ENCODE results near the gene ANAPC10.
"Not testable (repeated sequence)": the region's sequence is repeated elsewhere in the genome, so short reads cannot be mapped to it uniquely, and the experiment has no call there.

Gene ANAPC10

DNA sequence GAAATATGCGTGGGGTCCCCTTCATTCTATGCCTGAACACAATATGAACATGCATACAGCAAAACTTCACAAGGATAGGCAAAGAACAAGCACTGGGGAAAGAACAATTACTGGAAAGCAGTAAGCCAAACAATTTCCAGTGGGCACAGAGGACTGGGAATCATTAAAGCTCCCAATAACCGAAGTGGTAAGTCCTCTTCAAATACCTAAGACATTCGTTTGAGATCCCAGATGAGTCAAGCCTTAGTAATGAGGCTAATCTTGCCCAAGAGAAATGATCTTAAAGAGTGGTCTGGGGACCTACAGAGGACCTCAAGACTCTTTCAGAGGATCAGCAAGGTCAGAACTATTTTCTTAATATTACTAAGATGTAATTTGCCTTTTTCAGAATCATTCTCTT, 28.6 kb downstream of the ANAPC10 start:
- no peak for DNase-seq

DNA sequence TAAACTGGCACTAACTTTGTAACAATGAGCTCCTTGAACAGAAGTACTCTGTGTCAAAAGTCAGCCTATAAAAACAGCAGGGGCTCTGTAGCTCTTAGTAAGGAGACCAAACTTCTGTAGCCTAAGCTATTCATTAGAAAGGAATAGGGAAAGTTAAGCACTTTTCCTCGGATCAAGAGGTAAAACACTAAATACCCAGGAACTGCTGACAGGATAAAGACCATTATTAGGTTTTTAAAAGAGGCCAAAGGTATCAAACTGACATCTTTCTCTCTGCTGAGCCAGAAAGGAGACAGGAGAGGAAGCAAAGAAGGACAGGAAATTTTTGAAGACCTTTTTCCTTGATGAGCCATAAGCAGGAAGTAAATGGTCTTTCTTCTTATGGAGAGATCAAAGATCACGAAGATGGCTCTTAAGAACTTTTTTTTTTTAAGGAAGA, 31.9 kb downstream of the ANAPC10 start:
- no peak for DNase-seq

DNA sequence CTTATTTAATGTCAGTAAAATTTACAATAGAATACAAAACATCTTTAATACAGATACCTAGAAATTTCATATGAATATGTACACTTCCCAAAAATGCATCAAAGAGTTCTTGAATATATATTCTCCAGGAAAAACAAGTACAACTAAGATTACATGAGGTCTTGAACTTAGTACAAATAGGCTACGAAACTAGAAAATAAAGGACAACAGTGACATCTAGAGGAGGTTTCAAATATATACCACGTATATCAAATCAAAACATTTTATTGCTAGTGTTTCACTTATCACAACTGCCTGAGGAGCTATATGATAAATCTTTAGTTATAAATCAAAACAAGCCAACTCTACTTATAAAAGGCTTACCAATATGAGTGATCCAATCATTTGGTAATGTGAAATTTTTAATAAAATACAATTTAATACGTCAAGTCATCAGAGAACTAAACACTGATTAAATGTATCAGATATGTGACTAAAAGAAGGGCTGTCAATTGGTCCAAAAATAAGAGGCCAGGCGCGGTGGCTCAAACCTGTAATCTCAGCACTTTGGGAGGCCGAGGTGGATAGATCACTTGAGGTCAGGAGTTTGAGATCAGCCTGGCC, 36.6 kb downstream of the ANAPC10 start:
- peak; percentile 14 for DNase-seq

DNA sequence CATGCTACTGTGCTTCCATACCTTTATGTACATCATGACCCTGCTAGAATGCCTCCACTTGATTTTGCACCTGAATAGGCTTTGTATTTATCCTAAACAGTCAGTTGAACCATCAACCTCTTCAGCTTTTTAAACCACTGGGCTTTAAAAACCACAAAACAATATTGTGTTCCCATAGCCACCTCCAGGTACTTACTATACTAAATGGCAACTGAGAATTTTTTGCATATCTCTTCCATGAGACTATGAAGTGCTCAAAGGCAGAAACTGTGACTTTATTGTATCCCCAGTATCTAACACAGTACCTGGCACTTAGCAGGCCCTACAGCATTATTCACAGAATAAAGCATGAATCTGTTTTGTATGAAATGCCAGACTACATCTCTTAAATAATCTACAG, 39.7 kb downstream of the ANAPC10 start:
- DNase-seq, result no peak

DNA sequence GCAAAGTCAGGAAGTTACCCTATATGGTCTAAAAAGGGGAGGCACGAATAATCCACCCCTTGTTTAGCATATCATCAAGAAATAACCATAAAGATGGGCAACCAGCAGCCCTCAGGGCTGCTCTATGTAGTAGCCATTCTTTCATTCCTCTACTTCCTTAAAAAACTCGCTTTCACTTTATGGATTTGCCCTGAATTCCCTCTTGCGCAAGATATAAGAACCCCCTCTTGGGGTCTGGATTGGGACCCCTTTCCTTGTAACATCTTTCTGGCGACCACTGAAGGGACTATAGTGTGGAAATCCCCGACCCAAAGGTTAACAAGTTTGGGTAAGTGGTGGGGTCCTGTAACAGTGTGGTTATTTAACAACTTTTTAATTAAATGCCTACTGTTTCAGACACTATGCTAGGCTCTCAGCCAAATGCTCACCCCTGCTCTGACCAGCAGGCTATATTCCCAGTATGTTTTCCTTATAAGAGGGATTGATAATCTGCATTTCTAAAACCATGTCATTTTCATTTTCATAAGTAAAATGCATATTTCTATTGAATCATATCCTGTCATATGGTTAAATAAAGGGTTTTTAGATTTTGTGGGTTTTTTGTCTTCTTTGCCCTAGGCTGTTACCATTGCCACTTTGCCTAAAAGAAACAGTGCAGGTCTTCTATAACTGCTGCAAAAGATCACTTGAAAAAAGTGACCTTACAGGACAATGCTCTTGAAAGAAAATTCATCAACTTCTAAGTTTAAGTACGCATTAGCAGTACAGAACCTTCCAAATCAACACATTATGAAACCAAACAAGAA, 41.5 kb downstream of the ANAPC10 start:
- DNase-seq, result no peak

DNA sequence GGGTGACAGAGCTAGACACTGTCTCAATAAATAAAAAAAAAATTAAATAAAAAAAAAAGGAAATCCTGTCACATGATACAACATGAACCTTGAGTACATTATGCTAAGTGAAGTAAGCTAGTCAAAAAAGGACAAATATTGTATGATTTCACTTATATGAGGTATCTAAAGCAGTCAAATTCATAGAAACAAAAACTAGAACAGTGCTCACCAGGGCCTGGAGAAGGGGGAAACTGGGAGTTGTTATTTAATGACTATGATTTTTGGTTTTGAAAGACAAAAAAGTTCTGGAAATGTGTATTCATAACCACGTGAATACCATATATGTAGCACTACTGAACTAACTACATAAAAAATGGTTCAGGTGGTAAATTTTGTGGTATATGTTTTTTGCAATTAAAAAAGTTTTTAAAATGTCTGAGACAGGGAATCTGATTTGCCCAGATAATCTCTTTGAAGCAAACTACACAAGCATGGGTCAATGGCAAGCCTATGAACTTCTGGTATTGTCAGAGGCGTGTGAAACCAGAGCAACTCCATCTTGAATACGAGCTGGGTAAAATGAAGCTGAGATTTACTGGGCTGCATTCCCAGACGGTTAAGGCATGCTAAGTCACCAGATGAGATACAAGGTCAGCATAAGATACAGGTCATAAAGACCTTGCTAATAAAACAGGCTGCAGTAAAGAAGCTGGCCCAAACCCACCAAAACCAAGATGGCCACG, 42.3 kb downstream of the ANAPC10 start:
- no peak for DNase-seq

DNA sequence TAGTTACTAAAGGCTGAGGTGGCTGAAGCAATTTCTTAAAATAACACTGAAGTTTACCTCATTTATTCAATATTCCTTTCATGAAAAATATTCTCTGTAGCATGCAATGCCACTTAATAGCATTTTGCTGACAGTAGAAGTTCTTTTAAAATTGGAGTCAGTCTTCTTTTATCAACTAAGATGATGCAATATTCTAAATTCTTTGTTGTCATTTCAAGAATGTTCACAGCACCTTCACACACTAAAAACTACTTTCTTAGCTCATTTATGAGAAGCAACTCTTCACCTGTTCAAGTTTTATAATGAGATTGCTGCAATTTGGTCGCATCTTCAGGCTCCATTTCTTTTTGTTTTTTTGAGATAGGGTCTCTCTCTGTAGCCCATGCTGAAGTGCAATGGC, 48.8 kb downstream of the ANAPC10 start:
- no peak for DNase-seq

DNA sequence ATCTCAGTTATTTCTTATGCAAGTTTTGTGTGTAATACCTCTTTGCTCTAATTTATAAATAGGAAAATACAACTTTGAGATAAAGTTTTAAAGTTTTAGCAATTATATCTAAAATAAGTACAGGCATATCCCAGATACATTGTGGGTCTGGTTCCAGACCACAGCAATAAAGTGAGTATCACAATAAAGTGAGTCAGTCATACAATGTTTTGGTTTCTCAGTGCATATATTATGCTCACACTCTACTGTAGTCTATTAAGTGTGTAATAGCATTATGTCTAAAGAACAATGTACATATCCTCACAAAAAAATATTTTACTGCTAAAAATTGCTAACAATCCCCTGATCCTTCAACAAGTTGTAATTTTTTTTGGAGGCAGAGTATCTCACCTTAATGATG, 49.2 kb downstream of the ANAPC10 start:
- no peak for DNase-seq

DNA sequence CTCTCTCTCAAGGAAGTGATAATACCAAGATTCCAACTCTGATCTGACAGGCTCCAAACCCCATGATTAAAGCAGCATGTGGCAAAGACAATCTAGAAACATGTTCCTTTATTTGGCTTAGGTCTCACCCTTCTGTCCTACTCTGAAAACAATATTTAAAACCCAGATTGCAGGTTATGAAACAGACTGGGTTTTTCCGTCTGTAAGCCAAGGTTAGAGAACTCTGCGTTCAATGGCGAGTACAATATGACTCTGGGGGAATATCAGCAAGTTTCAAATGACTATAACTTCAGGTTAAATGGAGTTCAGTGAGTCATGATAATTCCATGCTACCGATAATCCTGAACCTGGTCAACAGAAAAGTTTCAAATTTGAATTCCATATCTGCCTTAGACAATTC, 50.8 kb downstream of the ANAPC10 start:
- DNase-seq, result no peak

DNA sequence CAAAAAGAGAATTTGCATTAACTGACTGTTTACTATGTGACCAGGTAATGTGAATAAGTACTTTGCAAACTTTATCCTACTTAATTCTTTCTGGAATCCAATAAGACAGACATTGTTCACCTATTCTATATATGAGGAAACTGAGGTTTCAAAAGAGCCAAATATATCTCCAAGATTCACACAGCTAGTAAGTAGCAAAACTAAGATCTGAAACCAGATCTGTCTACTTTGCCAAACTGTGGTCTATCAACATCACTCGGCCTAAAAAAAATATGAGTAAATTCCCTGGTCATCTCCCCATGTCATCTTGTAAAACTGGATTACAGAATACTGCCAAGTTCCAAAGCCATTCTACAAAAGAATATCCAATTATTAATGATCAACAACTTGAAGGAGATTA, 52.8 kb downstream of the ANAPC10 start:
- no peak for DNase-seq

DNA sequence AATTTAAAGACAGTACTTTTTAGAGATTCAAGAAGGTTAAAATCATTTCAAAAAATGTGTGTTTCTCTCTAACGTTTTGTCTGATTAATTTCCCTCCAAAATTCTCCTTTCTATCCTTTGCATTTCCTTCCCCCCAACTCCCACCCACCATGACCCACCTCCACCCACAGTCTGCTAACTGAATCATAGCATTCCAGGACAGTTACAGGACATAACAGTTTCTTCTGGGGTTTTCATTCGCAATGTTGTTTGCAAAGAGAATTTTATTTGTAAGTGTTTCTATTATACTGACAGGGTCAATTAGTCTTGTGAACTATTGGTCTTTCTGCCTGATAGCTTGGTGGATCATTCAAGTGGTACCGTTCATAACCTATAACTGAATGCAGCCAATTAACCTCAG, 53.7 kb downstream of the ANAPC10 start:
- DNase-seq, result no peak

DNA sequence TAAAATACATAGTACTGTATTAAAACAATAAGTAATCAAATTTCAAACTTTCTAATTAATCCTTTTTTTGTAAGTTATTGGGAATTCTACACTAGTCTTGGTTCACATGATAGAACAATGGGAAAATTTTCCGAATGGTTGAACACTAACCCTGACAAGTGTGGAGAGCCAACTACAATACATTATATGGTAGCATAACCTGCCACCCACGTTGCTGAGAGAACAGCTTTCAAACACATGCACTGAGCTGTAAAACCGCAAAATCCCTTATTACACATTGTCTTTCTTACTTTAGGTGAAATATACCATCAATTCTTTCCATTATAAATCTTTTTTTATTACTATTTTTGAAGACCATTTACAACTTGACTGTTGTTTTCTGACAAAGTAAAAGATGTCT, 54.7 kb downstream of the ANAPC10 start:
- no peak for DNase-seq

DNA sequence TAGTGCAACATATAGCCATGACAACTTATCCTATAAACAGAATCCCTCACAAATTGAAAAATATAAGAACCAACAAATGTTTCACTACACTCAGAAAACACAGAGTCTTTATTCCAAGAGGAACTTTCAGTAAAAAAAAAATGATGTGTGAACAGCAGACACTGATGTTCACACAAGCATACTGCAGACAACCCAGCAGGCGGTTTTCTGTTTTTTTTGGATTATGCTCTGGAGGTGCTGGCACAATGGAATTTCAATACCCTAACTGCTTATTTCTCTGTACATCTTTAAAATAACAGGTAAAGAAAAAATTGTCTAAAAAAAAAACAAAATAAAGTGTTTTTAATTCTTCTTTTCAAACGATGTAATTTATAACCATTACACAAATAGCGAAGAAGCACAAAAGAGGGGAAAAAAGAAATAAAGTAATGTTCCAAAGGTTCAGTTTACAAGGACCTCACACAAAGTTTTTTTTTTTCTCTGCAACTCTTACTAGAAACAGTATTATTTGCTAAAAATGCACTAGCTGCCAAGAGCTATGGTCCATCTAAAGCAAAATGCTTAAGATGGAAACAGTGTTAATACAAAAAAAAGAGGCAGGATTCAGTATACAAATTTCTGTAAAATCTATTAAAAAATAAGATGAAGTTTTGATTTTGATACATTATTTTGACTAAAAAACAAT, 55.3 kb downstream of the ANAPC10 start:
- DNase-seq, result no peak

DNA sequence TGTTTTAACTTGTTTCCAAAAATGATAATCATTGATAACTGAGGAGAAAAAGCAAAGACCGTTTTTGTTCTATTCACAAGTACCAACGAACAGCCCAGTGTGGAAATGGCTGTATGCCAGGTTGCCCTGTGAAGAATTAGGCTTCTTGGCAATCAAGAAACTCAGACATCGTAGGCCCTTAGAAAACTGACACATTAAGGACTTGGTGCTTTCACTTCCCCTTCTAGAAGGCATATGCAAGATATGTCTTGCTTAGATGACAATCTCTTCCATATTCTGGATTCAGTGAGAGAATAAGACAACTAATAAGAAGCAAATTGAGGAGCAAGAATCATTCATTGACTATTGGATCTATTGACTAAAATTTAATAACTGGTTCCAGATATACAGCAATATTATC, 56.6 kb downstream of the ANAPC10 start:
- no peak for DNase-seq

DNA sequence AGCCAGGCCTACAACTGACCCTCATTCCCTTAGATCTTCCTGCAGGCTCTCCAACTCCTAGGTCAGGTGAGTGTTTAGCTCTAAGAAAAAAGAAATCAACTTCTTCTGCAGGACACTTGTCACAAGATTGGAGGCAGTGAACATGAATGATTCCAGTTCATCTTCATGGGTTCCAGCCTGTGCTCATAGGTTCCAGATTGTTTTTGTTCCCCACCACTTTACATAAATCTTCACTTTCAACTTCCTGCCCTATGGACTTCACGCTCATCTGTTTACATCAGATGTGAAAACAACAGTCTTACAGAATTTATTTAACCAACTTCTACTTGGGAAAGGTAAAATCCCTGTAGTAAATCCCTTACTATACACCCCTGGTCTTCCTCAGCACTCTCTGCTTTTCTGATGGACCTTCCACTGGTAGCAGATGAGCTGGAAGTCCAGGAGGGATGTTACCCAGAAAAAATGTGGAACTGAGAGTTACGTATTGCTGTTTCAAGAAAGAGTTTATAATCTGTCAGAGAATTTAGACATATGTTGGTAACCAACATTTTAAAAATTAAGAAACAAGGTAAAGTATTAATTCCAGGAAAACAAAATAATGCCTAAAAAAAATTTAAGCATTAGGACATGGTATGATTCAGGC, 62.4 kb downstream of the ANAPC10 start:
- no peak for DNase-seq

DNA sequence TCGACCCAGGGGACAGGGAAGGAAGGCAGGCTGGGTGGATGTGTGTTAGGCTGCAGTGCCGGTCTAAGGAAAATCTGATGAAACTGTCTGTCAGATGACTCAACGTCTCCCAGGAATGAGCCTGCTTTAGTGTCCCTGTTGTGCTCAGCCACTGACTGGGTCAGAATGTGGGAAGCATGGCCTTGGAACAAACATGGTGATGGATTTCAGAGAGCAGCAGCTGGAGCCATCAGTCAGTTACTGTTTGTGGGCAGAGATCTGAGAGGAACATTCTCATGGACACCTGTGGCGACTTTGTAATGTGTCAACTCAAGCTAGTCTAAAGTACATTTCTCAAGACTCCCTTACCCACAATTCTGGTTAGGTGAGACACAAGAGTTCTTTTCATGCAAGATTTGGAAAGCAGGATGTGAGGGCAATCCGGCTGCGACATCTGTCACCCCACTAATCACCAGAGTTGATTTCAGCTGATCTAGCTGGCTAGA, 63.2 kb downstream of the ANAPC10 start:
- no peak for DNase-seq

DNA sequence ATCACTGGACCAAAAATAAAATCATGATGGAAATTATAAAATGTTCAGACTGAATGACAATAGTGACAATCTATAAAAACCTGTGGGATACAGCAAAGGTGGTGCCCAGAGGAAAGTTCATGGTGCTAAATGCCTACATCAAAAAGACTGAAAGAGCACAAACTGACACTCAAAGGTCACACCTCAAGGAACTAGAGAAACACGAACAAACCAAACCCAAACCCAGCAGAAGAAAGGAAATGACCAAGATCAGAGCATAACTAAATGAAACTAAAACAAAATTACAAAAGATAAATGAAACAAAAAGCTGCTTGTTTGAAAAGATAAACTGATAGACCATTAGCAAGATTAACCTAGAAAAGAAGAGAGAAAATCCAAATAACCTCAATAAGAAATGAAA, 78.7 kb downstream of the ANAPC10 start:
- no peak for DNase-seq

DNA sequence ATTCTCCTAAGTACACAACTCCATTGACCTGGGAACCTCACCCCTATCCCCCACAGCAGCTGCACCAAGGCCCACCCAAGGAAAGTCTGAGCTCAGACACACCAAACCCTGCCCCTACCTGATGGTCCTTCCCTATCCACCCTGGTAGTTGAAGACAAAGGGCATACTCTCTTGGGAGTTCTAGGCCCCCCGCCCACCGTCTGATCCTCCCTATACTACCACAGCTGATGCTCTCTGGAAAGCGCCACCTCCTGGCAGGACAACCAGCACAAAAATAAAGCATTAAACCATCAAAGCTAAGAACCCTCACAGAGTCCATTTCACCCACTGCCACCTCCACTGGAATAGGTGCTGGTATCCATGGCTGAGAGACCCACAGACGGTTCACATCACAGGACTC, 83.6 kb downstream of the ANAPC10 start:
- DNase-seq, result no peak

DNA sequence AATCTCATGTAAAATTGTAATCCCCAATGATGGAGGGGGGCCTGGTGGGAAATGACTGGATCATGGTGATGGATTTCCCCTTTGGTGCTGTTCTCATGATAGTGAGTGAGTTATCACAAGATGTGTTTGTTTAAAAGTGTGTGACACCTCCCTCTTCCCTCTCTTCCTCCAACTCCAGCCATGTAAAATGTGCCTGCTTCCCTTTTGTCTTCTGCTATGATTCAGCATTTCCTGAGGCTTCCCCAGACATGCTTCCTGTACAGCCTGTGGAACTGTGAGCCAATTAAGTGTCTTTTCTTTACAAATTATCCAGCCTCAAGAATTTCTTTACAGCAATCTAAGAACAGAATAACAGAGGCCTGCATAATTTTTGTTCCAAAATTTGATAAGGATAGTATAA, 85.2 kb downstream of the ANAPC10 start:
- DNase-seq, result no peak

DNA sequence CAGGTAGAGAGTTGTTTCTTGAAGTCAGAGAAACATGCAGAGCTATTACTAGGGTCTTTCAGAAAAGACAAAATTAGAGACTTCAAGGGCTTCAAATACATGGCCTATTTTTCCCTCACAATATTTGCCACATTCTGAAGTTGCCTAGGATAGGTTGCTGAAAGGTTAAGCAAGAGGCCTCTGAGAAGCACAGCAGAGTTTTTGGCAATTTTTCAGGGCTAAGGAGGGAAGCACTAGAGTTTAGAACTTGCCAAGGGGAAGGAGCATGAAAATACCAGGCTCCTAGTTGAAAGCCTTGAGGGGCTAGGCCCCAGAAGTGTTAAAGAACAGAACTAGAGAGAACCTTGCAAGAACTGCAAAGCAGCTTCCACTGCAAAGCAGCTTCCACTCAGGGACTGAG, 86.4 kb downstream of the ANAPC10 start:
- DNase-seq, result no peak

DNA sequence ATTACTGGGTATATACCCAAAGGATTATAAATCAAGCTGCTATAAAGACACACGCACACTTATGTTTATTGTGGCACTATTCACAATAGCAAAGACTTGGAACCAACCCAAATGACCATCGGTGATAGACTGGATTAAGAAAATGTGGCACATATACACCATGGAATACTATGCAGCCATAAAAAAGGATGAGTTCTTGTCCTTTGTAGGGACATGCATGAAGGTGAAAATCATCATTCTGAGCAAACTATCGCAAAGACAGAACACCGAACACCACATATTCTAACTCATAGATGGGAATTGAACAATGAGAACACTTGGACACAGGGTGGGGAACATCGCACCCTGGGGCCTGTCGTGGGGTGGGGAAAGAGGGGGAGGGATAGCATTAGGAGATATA, 87.7 kb downstream of the ANAPC10 start:
- DNase-seq, result not testable (repeated sequence)

DNA sequence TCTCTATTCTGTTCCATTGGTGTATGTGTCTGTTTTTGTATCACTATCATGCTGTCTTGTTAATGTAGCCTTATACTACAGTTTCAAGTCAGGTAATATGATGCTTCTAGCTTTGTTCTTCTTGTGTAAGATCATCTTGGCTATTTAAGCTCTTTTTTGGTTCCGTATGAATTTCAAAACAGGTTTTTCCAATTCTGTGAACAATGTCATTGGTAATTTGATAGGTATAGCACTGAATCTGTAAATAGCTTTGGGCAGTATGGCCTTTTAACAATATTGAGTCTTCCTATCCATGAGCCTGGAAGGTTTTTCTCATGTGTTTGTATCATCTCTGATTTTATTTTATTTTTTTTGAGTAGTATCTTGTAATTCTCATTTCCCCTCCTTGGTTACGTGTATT, 94.3 kb downstream of the ANAPC10 start:
- no peak for DNase-seq

DNA sequence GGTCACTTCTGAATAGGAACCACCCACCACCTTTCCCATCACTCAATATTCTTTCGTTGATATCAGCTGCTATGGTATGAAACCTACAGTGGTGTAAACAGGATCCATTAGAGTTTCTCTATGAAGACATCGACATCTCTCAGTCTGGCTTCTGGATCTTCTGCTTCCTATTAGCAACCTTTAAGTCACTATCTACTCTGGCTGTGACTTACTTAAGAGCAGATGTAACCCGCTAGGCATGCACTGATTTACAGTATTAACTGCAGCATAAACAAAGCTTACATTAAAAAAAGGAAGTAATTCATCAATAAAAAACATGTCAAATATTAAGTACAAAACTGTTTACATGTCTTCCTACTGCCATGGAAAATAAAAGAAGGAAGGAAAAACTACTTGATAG, 96.4 kb downstream of the ANAPC10 start:
- DNase-seq, result no peak
